ENCODE data around the gene MRPS23.

The MRPS23 gene

DNA sequence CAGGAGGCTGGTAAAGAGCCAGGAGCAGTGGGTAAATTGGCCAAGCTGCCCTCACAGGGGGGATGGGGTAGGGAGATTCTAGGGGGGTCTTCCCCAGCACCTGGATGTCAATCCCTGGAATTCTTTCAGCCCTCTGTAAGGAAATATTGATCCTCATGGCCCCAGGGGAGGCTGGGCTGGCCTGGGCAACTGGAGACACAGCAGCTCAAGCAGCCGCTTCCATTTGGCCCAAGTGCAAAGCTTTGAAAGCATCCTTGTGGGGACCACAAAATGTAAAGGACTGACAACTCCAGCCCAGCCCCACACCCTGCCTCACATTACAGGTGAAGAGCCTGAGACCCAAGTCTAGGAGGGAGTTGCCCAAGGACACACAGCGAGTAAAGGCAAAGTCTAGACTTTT, 39.4 kb upstream of the MRPS23 start:
- Histone ChIP-seq H3K9ac (ENCODE audit: low read depth, low read length) (no peak overlapping the region), H3K4me3 (ENCODE audit: low read length) (no peak overlapping the region), H3K27ac (ENCODE audit: low read depth, low read length) (no peak overlapping the region), H3K4me1 (ENCODE audit: insufficient read depth, low read length) (peaks cover 12% of the 10 kb centered on the region), H3K9me3 (ENCODE audit: insufficient read depth, low read depth, low read length) (no peaks in the 10 kb centered on the region), H3K36me3 (ENCODE audit: insufficient read depth, low read length) (no peaks in the 10 kb centered on the region), H3K27me3 (ENCODE audit: insufficient read depth, low read length) (no peaks in the 10 kb centered on the region)
- WGBS, result 88% methylated on average over 2 of the region's 2 CpGs

DNA sequence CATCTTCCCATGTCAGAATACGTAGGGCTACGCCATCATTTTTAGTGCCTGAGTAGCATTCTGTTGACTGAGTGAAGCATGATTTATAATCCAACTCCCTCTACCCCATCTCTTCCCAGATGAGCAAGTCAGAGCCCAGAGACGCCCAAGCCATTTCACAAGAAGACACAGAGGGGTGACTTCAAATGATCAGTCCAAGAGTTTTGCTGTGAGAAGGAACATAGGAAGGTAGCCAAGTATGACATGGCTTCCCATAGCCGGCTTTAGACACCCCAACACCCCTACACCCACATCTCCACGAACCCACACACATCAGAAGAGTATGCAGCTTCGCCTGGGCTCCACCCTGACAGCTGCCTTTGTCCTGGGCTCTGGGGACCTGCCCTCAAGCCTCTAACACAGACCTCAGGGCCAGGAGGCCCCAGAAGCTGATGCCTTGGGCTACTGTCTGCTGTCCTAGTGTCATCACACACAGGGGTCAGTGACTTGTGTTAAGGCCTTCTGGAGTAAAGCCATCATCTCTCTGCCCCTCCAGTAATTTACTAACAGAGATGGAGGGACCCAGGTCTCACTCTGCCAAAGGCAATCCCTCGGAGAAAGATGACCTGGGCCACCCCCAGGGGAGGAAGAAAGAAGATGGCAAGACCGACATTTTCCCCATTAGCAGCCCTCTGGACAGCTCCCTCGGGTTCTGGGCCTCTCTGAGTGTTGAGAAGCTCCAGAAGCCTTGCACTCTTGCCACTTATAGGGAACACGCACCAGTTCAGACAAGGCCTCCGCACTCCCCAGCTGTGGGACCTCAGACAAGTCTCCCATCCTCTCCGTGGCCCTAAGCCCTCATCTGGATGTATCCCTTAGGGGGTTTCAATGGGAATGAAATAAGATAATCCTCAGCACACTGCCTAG, 38.7 kb upstream of the MRPS23 start:
- WGBS, result 89% methylated on average over 12 of the region's 12 CpGs

DNA sequence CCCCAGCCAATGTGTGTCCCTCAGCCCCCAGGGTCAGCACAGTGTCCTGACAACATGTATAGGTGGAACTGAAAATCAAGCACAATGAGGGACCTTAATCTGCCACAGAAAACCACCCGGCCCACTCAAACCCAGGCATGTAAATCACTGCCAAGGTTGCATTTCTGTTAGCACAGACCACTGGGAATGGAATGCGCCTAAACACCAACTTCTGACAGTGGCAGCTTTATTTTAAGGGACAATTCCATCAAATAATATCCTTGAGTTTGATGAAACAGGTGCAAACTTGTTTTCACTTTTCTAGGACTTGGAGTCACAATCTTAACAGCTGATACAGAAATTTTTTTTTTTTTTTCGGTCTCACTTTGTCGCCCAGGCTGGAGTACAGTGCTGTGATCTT, 37.3 kb upstream of the MRPS23 start:
- Histone ChIP-seq H3K4me3 (ENCODE audit: low read length) (no peak overlapping the region), H3K36me3 (ENCODE audit: insufficient read depth, low read length) (no peaks in the 10 kb centered on the region; the same call in 1 of the 2 replicates), H3K27me3 (ENCODE audit: insufficient read depth, low read length) (no peaks in the 10 kb centered on the region), H3K27ac (ENCODE audit: low read depth, low read length) (no peak overlapping the region), H3K9me3 (ENCODE audit: insufficient read depth, low read depth, low read length) (0 out of 2 replicates have a peak, but pooled peaks cover 5% of the 10 kb centered on the region), H3K4me1 (ENCODE audit: insufficient read depth, low read length) (no peaks in the 10 kb centered on the region), H3K9ac (ENCODE audit: low read depth, low read length) (no peak overlapping the region)
- WGBS, result 95% methylated on average over 4 of the region's 4 CpGs

More for the DNA sequence above, 38.7 kb upstream of the MRPS23 start:
- Histone ChIP-seq H3K9me3 (ENCODE audit: insufficient read depth, low read depth, low read length) (no peaks in the 10 kb centered on the region), H3K4me1 (ENCODE audit: insufficient read depth, low read length) (peaks cover 10% of the 10 kb centered on the region), H3K27me3 (ENCODE audit: insufficient read depth, low read length) (no peaks in the 10 kb centered on the region), H3K9ac (ENCODE audit: low read depth, low read length) (no peak overlapping the region), H3K27ac (ENCODE audit: low read depth, low read length) (no peak overlapping the region), H3K36me3 (ENCODE audit: insufficient read depth, low read length) (no peaks in the 10 kb centered on the region), H3K4me3 (ENCODE audit: low read length) (no peak overlapping the region)

DNA sequence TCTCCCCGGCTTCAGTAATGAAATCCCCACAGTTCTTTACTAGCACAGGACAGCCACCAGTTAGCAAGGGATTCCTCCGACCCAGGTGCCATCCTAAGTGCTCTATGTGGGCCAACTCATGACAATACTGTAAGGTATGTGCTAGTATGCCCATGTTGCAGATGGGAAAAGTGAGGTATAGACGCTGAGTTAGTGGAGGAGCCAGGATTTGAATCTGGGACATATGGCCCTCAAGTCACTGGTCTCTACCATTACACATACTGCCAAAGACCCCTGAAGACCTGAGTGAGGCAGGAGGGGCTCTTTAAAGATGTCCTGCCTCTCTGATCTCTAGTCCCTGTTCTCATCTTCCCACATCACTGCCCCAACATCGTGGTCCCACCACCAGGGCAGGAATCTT, 36.2 kb upstream of the MRPS23 start:
- WGBS, result 86% methylated on average over 4 of the region's 4 CpGs
- Histone ChIP-seq H3K9ac (ENCODE audit: low read depth, low read length) (no peak overlapping the region), H3K4me1 (ENCODE audit: insufficient read depth, low read length) (peaks cover 9% of the 10 kb centered on the region), H3K27me3 (ENCODE audit: insufficient read depth, low read length) (no peaks in the 10 kb centered on the region), H3K4me3 (ENCODE audit: low read length) (no peak overlapping the region), H3K27ac (ENCODE audit: low read depth, low read length) (no peak overlapping the region), H3K9me3 (ENCODE audit: insufficient read depth, low read depth, low read length) (0 out of 2 replicates have a peak, but pooled peaks cover 5% of the 10 kb centered on the region), H3K36me3 (ENCODE audit: insufficient read depth, low read length) (no peaks in the 10 kb centered on the region; the same call in 1 of the 2 replicates)

DNA sequence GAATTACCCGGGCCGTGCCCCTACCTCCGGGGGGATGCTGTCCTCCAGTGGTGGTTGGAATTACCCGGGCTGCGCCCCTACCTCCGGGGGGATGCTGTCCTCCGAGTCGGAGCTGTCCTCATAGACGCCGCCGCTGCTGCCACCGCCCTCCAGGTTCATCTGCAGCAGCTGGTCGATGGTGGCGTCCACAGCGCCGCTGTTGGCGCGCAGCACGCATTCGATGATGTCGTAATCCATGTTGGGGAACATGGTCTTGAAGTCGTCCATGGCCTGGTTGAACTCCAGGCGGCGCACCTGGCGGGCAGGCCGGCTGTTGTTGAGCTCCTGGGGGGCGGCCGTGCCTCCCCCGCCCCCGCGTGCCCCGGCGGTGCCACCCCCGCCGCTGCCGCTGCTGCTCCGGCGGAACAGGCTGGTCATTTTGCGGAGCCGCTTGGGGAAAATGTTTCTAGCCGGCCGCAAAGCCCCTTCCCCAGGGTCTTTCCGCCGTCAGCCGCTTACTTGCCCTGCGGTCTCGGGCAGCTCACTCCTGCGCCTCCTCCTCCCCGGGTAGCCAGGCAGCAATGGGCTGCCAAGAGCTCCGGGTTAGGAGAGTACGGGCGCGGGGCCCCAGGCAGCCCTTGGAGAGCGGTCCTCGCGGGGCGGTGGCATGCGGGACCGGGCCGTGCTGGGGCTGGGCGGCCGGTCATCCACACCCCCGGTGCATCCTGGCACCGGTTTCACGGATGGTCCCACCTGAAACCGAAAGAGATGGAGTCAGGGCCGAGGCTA, 35.5 kb upstream of the MRPS23 start:
- no peak overlapping the region for H3K4me3 ChIP-seq (ENCODE audit: low read length)
- no peaks in the 10 kb centered on the region for H3K27me3 ChIP-seq (ENCODE audit: insufficient read depth, low read length)
- no peaks in the 10 kb centered on the region; the same call in 1 of the 2 replicates for H3K36me3 ChIP-seq (ENCODE audit: insufficient read depth, low read length)
- no peak overlapping the region for H3K27ac ChIP-seq (ENCODE audit: low read depth, low read length)
- WGBS, result 95% methylated on average over 67 of the region's 67 CpGs
- peaks cover 12% of the 10 kb centered on the region for H3K4me1 ChIP-seq (ENCODE audit: insufficient read depth, low read length)
- H3K9ac ChIP-seq (ENCODE audit: low read depth, low read length), result no peak overlapping the region
- H3K9me3 ChIP-seq (ENCODE audit: insufficient read depth, low read depth, low read length), result 0 out of 2 replicates have a peak, but pooled peaks cover 5% of the 10 kb centered on the region

DNA sequence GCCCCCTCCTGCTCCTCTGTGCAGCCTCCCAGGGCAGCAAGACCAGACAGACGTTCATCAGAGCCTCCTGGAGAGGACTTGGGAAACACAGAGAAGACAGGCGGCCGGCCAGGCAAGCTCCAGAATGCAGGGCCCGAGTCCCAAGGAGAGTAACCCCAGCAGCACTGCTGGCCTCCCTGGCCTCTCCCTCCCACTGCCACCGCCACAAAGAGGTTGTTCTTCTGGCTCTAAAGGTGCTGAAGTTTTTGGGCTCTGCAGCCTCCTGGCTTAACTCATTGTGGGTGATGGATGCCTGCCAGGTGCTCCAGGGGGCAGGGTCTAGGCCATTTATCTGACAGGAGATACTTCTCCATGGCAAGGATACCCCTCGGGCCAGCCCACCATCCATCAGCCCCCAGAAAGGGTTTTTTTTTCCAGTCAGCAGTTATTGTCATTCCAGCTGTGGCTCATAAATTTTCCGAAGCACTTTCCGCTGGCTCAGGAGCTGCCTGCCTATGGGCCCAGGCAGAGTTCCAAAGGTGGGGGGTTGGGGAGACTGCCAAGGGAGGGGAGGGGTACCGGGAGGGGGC, 32.0 kb upstream of the MRPS23 start:
- Histone ChIP-seq H3K9ac (ENCODE audit: low read depth, low read length) (no peak overlapping the region), H3K36me3 (ENCODE audit: insufficient read depth, low read length) (no peaks in the 10 kb centered on the region; the same call in 1 of the 2 replicates), H3K9me3 (ENCODE audit: insufficient read depth, low read depth, low read length) (0 out of 2 replicates have a peak, but pooled peaks cover 5% of the 10 kb centered on the region), H3K27ac (ENCODE audit: low read depth, low read length) (peak overlapping the region; percentile 67; the same call in 1 of the 2 replicates), H3K4me1 (ENCODE audit: insufficient read depth, low read length) (peaks cover 31% of the 10 kb centered on the region), H3K27me3 (ENCODE audit: insufficient read depth, low read length) (no peaks in the 10 kb centered on the region), H3K4me3 (ENCODE audit: low read length) (no peak overlapping the region)
- 74% methylated on average over 9 of the region's 9 CpGs for WGBS

DNA sequence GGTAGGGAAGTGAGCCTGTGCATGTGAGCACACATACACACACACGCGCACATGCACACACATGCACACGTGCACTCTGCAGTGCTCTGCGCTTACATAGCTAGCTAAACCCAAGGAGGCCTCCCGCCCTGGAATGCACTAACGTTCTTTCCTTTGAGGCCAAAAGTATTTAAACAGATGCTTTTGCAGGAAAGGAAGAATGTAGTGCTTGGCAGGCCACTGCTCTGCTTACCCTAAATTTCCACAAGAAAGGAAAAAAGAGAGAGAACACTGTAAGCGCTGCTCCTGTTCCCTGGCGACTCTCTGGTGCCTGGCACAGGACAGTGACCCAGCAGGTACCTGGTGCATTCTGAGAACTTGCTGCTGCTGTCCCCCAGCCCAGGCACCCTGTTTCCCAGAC, 31.3 kb upstream of the MRPS23 start:
- H3K36me3 ChIP-seq (ENCODE audit: insufficient read depth, low read length), result no peaks in the 10 kb centered on the region; the same call in 1 of the 2 replicates
- 0 out of 2 replicates have a peak, but pooled peaks cover 5% of the 10 kb centered on the region for H3K9me3 ChIP-seq (ENCODE audit: insufficient read depth, low read depth, low read length)
- peaks cover 38% of the 10 kb centered on the region for H3K4me1 ChIP-seq (ENCODE audit: insufficient read depth, low read length)
- no peak overlapping the region for H3K9ac ChIP-seq (ENCODE audit: low read depth, low read length)
- peak overlapping the region; percentile 67; the same call in 1 of the 2 replicates for H3K27ac ChIP-seq (ENCODE audit: low read depth, low read length)
- H3K4me3 ChIP-seq (ENCODE audit: low read length), result no peak overlapping the region
- H3K27me3 ChIP-seq (ENCODE audit: insufficient read depth, low read length), result no peaks in the 10 kb centered on the region
- WGBS, result 65% methylated on average over 8 of the region's 8 CpGs

DNA sequence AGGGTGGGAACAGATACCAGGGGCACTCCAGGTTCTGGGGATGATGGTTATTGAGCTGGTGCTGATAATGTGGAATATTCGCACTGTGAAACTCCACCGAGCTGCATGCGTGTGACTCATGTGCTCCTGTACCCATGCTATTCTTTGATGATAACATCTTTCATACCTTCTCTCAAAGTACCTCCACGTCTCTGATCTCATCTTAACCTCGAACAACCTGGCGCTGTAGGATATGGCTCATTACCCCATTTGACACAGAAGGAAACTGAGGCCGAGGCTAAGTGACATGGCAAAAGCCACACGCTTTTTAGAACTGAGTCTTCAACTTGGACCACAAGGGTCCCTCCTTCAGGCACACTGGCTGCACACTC, 30.2 kb upstream of the MRPS23 start:
- Histone ChIP-seq H3K36me3 (ENCODE audit: insufficient read depth, low read length) (no peaks in the 10 kb centered on the region; the same call in 1 of the 2 replicates), H3K27ac (ENCODE audit: low read depth, low read length) (peak overlapping the region; percentile 73), H3K4me3 (ENCODE audit: low read length) (no peak overlapping the region), H3K4me1 (ENCODE audit: insufficient read depth, low read length) (peaks cover 49% of the 10 kb centered on the region), H3K9me3 (ENCODE audit: insufficient read depth, low read depth, low read length) (0 out of 2 replicates have a peak, but pooled peaks cover 5% of the 10 kb centered on the region), H3K27me3 (ENCODE audit: insufficient read depth, low read length) (no peaks in the 10 kb centered on the region), H3K9ac (ENCODE audit: low read depth, low read length) (no peak overlapping the region)
- 93% methylated on average over 8 of the region's 8 CpGs for WGBS

DNA sequence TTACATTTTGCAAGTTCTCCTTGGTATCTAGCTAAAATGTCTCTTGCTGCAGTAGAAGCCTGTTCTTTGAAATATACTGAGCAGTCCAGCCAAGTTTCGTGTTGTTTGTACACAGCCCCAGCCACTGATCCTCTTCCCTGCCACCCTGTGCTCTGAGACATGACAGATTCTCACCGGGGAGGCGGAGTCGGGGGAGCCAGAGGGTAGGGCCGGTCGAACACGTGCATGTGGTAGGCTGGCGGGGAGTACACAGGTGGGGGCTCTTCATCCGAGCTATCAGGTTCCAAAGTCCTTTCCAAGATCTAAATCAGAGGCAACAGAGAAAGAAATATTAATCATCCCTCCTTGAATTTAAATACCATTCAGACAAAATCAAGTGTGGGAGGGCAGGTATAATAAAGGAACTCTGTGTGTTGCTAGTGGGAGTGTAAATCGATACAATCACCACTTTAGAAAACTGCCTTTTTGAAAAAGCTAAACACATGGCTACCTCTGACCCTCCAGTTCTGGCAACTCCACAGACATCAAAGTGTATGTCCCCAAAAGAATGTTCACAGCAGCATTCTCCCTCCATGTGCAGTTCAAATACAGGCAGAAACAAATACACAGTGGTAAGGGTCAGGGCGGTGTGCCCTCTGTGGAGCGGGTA, 29.7 kb upstream of the MRPS23 start:
- Histone ChIP-seq H3K9ac (ENCODE audit: low read depth, low read length) (peak overlapping the region; percentile 22; the same call in 1 of the 2 replicates), H3K4me3 (ENCODE audit: low read length) (no peak overlapping the region), H3K9me3 (ENCODE audit: insufficient read depth, low read depth, low read length) (0 out of 2 replicates have a peak, but pooled peaks cover 5% of the 10 kb centered on the region), H3K27ac (ENCODE audit: low read depth, low read length) (peak overlapping the region; percentile 73), H3K27me3 (ENCODE audit: insufficient read depth, low read length) (no peaks in the 10 kb centered on the region), H3K4me1 (ENCODE audit: insufficient read depth, low read length) (peaks cover 52% of the 10 kb centered on the region), H3K36me3 (ENCODE audit: insufficient read depth, low read length) (no peaks in the 10 kb centered on the region; the same call in 1 of the 2 replicates)
- 41% methylated on average over 12 of the region's 12 CpGs for WGBS

DNA sequence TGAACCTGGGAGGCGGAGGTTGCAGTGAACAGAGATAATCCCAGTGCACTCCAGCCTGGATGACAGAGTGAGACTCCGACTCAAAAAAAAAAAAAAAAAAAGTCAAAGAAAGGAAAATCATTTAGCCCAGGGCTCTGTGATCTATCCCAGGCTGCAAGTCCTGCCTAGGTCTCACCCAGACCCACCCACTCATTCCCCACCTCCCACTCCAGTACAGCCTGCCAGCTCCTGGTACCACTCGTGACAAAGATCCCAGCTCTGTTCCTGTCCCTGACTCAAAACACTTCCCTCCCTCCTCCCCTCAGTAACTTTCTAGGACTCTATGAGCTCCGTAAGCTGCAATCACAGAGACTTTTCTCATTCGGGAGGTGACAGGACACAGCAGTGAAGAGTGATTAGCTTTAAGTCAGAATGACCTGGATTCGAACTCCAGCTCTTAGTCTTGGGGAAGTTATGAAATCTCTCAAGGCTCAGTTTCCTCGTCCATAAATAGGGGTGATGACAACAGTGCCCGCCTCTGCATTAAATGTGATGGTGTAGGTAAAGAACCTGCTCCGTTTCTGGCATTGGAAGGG, 28.0 kb upstream of the MRPS23 start:
- peaks cover 61% of the 10 kb centered on the region for H3K4me1 ChIP-seq (ENCODE audit: insufficient read depth, low read length)
- 83% methylated on average over 9 of the region's 9 CpGs for WGBS

More for the DNA sequence above, 28.0 kb upstream of the MRPS23 start:
- Histone ChIP-seq H3K27ac (ENCODE audit: low read depth, low read length) (no peak overlapping the region), H3K4me3 (ENCODE audit: low read length) (no peak overlapping the region), H3K9ac (ENCODE audit: low read depth, low read length) (no peak overlapping the region), H3K36me3 (ENCODE audit: insufficient read depth, low read length) (no peaks in the 10 kb centered on the region; the same call in 1 of the 2 replicates), H3K27me3 (ENCODE audit: insufficient read depth, low read length) (no peaks in the 10 kb centered on the region), H3K9me3 (ENCODE audit: insufficient read depth, low read depth, low read length) (0 out of 2 replicates have a peak, but pooled peaks cover 5% of the 10 kb centered on the region)
